H9 (cell line): ENCODE results near the gene CDCP1. TPM values are rescaled to one million over a fixed set of nuclear protein-coding genes. Genes with fewer than 3 reads are reported as not detected.

Experiments used
- DNase-seq: peaks from one replicate; pipeline ENCODE4 v3.0.0-alpha.2; 2017
- H2AFZ ChIP-seq: one replicate; pipeline ENCODE4 v1.6.1; 2013; ENCODE audit warnings: mild to moderate bottlenecking, low read length, control low read depth, moderate library complexity
- H2AK5ac ChIP-seq: 2 replicates; pipeline ENCODE4 v1.6.1; 2013; ENCODE audit warnings: low read length, control low read depth, mixed read lengths; ENCODE audit not compliant: insufficient read length
- H2BK120ac ChIP-seq: one replicate; pipeline ENCODE4 v1.6.1; 2013; ENCODE audit warnings: low read depth, mild to moderate bottlenecking, low read length, control low read depth, inconsistent platforms; ENCODE audit not compliant: poor library complexity, severe bottlenecking
- H2BK12ac ChIP-seq: 2 replicates; pipeline ENCODE4 v1.6.1; 2013; ENCODE audit warnings: low read length, control low read depth, mixed read lengths, low read depth; ENCODE audit not compliant: insufficient read length
- H2BK15ac ChIP-seq: 2 replicates; pipeline ENCODE4 v1.6.1; 2013; ENCODE audit warnings: low read depth, low read length, control low read depth
- H2BK20ac ChIP-seq: one replicate; pipeline ENCODE4 v1.6.1; 2013; ENCODE audit warnings: low read depth, mild to moderate bottlenecking, low read length, control low read depth, inconsistent platforms; ENCODE audit not compliant: poor library complexity, severe bottlenecking
- H2BK5ac ChIP-seq: 2 replicates; pipeline ENCODE4 v1.6.1; 2013; ENCODE audit warnings: low read length, control low read depth, mixed read lengths; ENCODE audit not compliant: insufficient read length
- H3K14ac ChIP-seq: 2 replicates; pipeline ENCODE4 v1.6.1; 2013; ENCODE audit warnings: low read length, control low read depth; ENCODE audit not compliant: insufficient read depth
- H3K18ac ChIP-seq: 2 replicates; pipeline ENCODE4 v1.6.1; 2013; ENCODE audit warnings: low read depth, mild to moderate bottlenecking, mixed read lengths, low read length, control low read depth; ENCODE audit not compliant: insufficient read length
- H3K23ac ChIP-seq: 2 replicates; pipeline ENCODE4 v1.6.1; 2013; ENCODE audit warnings: low read length, control low read depth, mixed read lengths, low read depth; ENCODE audit not compliant: insufficient read length
- H3K23me2 ChIP-seq: 2 replicates; pipeline ENCODE4 v1.6.1; 2013; ENCODE audit warnings: low read depth, mild to moderate bottlenecking, mixed read lengths, low read length, control low read depth; ENCODE audit not compliant: insufficient read length, poor library complexity, severe bottlenecking
- H3K27ac ChIP-seq: 2 replicates; pipeline ENCODE4 v1.5.1; 2013; ENCODE audit warnings: low read length, control low read depth, mixed read lengths, low read depth; ENCODE audit not compliant: insufficient read length
- H3K27me3 ChIP-seq: 2 replicates; pipeline ENCODE4 v1.6.1; 2013; ENCODE audit warnings: low read length, control low read depth, inconsistent platforms; ENCODE audit not compliant: insufficient read depth
- H3K4ac ChIP-seq: 2 replicates; pipeline ENCODE4 v1.6.1; 2013; ENCODE audit warnings: low read depth, mild to moderate bottlenecking, control low read depth, inconsistent platforms, low read length, moderate library complexity
- H3K4me1 ChIP-seq: 2 replicates; pipeline ENCODE4 v1.6.1; 2013; ENCODE audit warnings: low read length, control low read depth, inconsistent platforms; ENCODE audit not compliant: insufficient read depth
- H3K4me2 ChIP-seq: 2 replicates; pipeline ENCODE4 v1.6.1; 2013; ENCODE audit warnings: low read length, control low read depth, mixed read lengths; ENCODE audit not compliant: insufficient read length, insufficient read depth
- H3K56ac ChIP-seq: 2 replicates; pipeline ENCODE4 v1.6.1; 2013; ENCODE audit warnings: low read depth, mild to moderate bottlenecking, mixed read lengths, low read length, control low read depth; ENCODE audit not compliant: insufficient read length
- H3K79me1 ChIP-seq: 2 replicates; pipeline ENCODE4 v1.6.1; 2013; ENCODE audit warnings: low read depth, mild to moderate bottlenecking, moderate library complexity, low read length, control low read depth, inconsistent platforms; ENCODE audit not compliant: insufficient read depth, poor library complexity, severe bottlenecking
- H3K79me2 ChIP-seq: 2 replicates; pipeline ENCODE4 v1.6.1; 2013; ENCODE audit warnings: low read length, control low read depth, inconsistent platforms; ENCODE audit not compliant: insufficient read depth
- H3K9ac ChIP-seq: 2 replicates; pipeline ENCODE4 v1.6.1; 2013; ENCODE audit warnings: low read length, control low read depth, mixed read lengths; ENCODE audit not compliant: insufficient read length; ENCODE audit errors: extremely low read depth
- H3K9me3 ChIP-seq: one replicate; pipeline ENCODE4 v1.6.1; 2013; ENCODE audit warnings: low read depth, low read length, inconsistent platforms; ENCODE audit not compliant: control insufficient read depth
- H3T11ph ChIP-seq: one replicate; pipeline ENCODE4 v1.6.1; 2013; ENCODE audit warnings: mild to moderate bottlenecking, low read length, control low read depth, inconsistent platforms
- H4K20me1 ChIP-seq: one replicate; pipeline ENCODE4 v1.6.1; 2013; ENCODE audit not compliant: control insufficient read depth, insufficient read length, insufficient read depth
- H4K5ac ChIP-seq: 2 replicates; pipeline ENCODE4 v1.6.1; 2013; ENCODE audit warnings: low read depth, mild to moderate bottlenecking, mixed read lengths, low read length, control low read depth; ENCODE audit not compliant: insufficient read length
- H4K8ac ChIP-seq: replicated peaks from 2 replicates; pipeline ENCODE4 v1.6.1; 2013; ENCODE audit warnings: low read length, control low read depth, mixed read lengths, low read depth; ENCODE audit not compliant: insufficient read length
- H4K91ac ChIP-seq: 2 replicates; pipeline ENCODE4 v1.6.1; 2013; ENCODE audit warnings: low read depth, mild to moderate bottlenecking, moderate library complexity, mixed read lengths, low read length, control low read depth; ENCODE audit not compliant: insufficient read length
- H3K27ac Mint-ChIP-seq, 3 experiments: 2 replicates in 2 of 3; 3 replicates in 1 of 3; pipeline ENCODE4 v1.8.0; 2020 to 2021; ENCODE audit warnings: mixed read lengths in 3 of 3, mild to moderate bottlenecking in 1 of 3, moderate library complexity in 1 of 3
- H3K27me3 Mint-ChIP-seq: 2 replicates; pipeline ENCODE4 v1.8.0; 2021; ENCODE audit warnings: low read depth, mild to moderate bottlenecking, moderate library complexity, mixed read lengths
- H3K36me3 Mint-ChIP-seq, 3 experiments: 2 replicates in 2 of 3; 3 replicates in 1 of 3; pipeline ENCODE4 v1.8.0; 2020 to 2021; ENCODE audit warnings: low read depth in 3 of 3, mixed read lengths in 3 of 3; ENCODE audit not compliant: insufficient read depth in 1 of 3
- H3K4me1 Mint-ChIP-seq, 2 experiments: 2 replicates each; pipeline ENCODE4 v1.8.0; 2020; ENCODE audit warnings: mixed read lengths in 2 of 2
- H3K4me3 Mint-ChIP-seq, 2 experiments: 2 replicates in 1 of 2; 3 replicates in 1 of 2; pipeline ENCODE4 v1.8.0; 2020 to 2021; ENCODE audit warnings: mild to moderate bottlenecking in 2 of 2, mixed read lengths in 2 of 2, moderate library complexity in 1 of 2
- H3K9me3 Mint-ChIP-seq, 2 experiments: 2 replicates in 1 of 2; 3 replicates in 1 of 2; pipeline ENCODE4 v1.8.0; 2020; ENCODE audit warnings: mild to moderate bottlenecking in 2 of 2, mixed read lengths in 2 of 2, moderate library complexity in 1 of 2
- CTCF ChIP-seq: fragments of 200-600 bp; sonication (generic); conservative IDR thresholded peaks from 3 replicates; pipeline ENCODE4 v1.8.0; 2021; ENCODE audit warnings: antibody characterized with exemption, mild to moderate bottlenecking
- WGBS: extraction: QIAGEN DNeasy Blood & Tissue Kit; methylation state at CpG from one replicate; pipeline ENCODE4 v1.1.7; 2013; ENCODE audit warnings: missing lambda C conversion rate, low lambda C conversion rate, mixed read lengths; ENCODE audit not compliant: insufficient read length; ENCODE audit errors: extremely low coverage; 5-methylcytosine and 5-hydroxymethylcytosine counted together
- total RNA-seq: library from RNA; stranded (reverse); gene quantifications from 2 replicates; pipeline ENCODE4 v1.2.1, GENCODE V29; 2021

CDCP1 gene
- total RNA-seq, 1 experiment from 2014 or later: 12.9 TPM

GRCh38 chr3:45186871-45187270, 40.7 kb upstream of the CDCP1 start:
- DNase-seq: no peak
- Histone ChIP-seq H3K27ac (no peak overlapping the region), H3T11ph (no peak overlapping the region), H3K18ac (no peak overlapping the region), H4K5ac (no peak overlapping the region), H3K9ac (no peak overlapping the region), H2BK20ac (no peak overlapping the region), H2AFZ (no peak overlapping the region), H3K27me3 (no peaks in the 10 kb centered on the region), H3K79me1 (no peaks in the 10 kb centered on the region), H3K4me2 (no peak overlapping the region), H2BK12ac (no peak overlapping the region), H2BK15ac (no peak overlapping the region), H4K20me1 (no peaks in the 10 kb centered on the region), H2AK5ac (no peak overlapping the region), H4K91ac (no peak overlapping the region), H4K8ac (no peak overlapping the region), H3K56ac (no peak overlapping the region), H3K23me2 (no peaks in the 10 kb centered on the region), H3K4me1 (no peaks in the 10 kb centered on the region; the same call in 1 of the 2 replicates), H3K9me3 (no peaks in the 10 kb centered on the region), H2BK120ac (no peak overlapping the region), H3K4ac (no peak overlapping the region), H3K14ac (no peak overlapping the region), H2BK5ac (no peak overlapping the region), H3K23ac (no peak overlapping the region), H3K79me2 (no peaks in the 10 kb centered on the region)
- H3K4me1 Mint-ChIP-seq: peaks cover 13 to 19% of the 10 kb centered on the region in 2 experiments
- WGBS: no CpG with 5 or more reads among the region's 6 CpGs
- no peak overlapping the region for H3K4me3 Mint-ChIP-seq
- H3K27me3 Mint-ChIP-seq: peaks cover 5% of the 10 kb centered on the region; the same call in 1 of the 2 replicates
- TF ChIP-seq CTCF: no peak
- no peaks in the 10 kb centered on the region for H3K36me3 Mint-ChIP-seq
- no peak overlapping the region for H3K27ac Mint-ChIP-seq
- no peaks in the 10 kb centered on the region; a peak in 1 of 5 replicates for H3K9me3 Mint-ChIP-seq
